Erythroblast (primary cell): Measurements from ENCODE around the gene IFT57.
A peak's percentile ranks its signal among the peaks of the same experiment; 100 is the strongest.

Source experiments
- DNase-seq, 2 experiments: peaks; one replicate each; lab custom pipeline; 2025; lab: John Stamatoyannopoulos, UW
- GATA1 ChIP-seq: IDR thresholded peaks from 2 replicates; pipeline ENCODE4 v1.6.1; 2011; ENCODE audit warnings: low read depth, mild to moderate bottlenecking, control low read depth, low read length, moderate library complexity
- POLR2A ChIP-seq: IDR thresholded peaks from 2 replicates; pipeline ENCODE4 v1.6.1; 2011; ENCODE audit warnings: mild to moderate bottlenecking, low read length

The IFT57 gene

GRCh38 chr3:108200578-108200977 lies 21.6 kb downstream of the IFT57 start:
- no peak for DNase-seq

GRCh38 chr3:108200024-108200423 lies 22.2 kb downstream of the IFT57 start:
- TF ChIP-seq GATA1 (no peak), POLR2A (no peak)
- DNase-seq, result no peak

More at GRCh38 chr3:108200578-108200977, 21.6 kb downstream of the IFT57 start:
- TF ChIP-seq POLR2A, result no peak
- TF ChIP-seq GATA1, result no peak

- TF ChIP-seq POLR2A (no peak), GATA1 (no peak)
These were observed 30.8 kb downstream of the IFT57 start for GRCh38 chr3:108191394-108191793.

GRCh38 chr3:108190346-108190745 lies 31.9 kb downstream of the IFT57 start:
- no peak for DNase-seq
- TF ChIP-seq POLR2A, result no peak
- TF ChIP-seq GATA1, result no peak

More at GRCh38 chr3:108191394-108191793, 30.8 kb downstream of the IFT57 start:
- DNase-seq, result no peak

DNA sequence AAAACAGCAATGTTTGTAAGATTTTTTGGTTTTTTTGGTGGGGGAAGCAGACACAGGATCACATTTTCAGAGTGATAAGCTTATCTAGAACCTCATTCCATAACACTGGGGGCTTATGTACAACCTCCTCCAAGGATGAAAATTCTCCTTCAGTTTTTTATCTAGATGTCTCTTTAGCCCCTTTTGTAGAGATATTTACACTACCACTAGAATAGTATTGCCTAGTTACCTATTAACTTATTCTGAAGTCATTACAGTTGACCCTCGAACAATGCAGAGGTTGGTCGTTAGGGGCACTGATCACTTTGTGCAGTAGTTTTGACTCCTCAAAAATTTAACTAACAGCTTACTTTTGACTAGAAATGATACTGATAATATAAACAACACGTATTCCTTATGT lies 32.8 kb downstream of the IFT57 start:
- no peak for TF ChIP-seq POLR2A
- no peak for TF ChIP-seq GATA1
- no peak for DNase-seq

DNA sequence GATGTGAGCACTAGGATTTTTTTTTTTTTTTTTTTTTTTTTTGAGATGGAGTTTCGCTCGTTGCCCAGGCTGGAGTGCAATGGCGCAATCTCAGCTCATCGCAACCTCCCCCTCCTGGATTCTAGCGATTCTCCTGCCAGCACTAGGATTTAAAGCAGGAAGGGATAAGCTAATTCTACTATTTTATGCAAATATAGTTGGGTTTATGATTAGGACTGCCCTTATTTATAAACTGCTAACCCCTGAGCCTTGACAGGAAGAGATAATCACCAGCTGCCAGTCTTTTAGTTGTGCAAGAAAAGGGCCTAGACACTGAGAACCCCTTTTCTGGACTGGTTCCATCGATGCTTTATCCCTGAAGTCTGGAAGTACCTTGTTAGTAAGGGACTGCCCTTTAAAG lies 36.7 kb downstream of the IFT57 start:
- DNase-seq, result no peak
- TF ChIP-seq GATA1, result no peak
- TF ChIP-seq POLR2A, result no peak

GRCh38 chr3:108184824-108185223 lies 37.4 kb downstream of the IFT57 start:
- no peak for DNase-seq
- TF ChIP-seq GATA1 (no peak), POLR2A (no peak)

DNA sequence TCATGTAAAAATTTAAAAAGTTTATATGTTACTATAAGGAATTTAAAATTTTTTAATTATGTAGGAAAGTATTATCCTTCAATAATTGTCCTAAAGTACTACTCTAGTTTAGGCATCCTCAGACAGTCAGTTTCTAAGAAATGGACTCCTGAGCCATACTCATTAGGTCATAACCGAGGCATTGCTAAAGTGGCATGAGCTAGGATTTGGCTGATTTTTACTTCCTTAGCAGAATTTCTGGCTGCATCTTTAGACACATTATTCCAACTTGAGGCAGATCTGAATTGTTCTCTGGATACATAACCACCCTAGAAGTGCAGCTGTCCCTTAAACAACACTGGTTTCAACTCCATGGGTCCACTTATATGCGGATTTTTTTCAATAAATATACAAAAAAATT lies 38.3 kb downstream of the IFT57 start:
- no peak for DNase-seq
- TF ChIP-seq GATA1 (no peak), POLR2A (no peak)

GRCh38 chr3:108183181-108183580 lies 39.0 kb downstream of the IFT57 start:
- peak; percentile 17 to 65 for DNase-seq
- no peak for TF ChIP-seq POLR2A
- TF ChIP-seq GATA1, result no peak

DNA sequence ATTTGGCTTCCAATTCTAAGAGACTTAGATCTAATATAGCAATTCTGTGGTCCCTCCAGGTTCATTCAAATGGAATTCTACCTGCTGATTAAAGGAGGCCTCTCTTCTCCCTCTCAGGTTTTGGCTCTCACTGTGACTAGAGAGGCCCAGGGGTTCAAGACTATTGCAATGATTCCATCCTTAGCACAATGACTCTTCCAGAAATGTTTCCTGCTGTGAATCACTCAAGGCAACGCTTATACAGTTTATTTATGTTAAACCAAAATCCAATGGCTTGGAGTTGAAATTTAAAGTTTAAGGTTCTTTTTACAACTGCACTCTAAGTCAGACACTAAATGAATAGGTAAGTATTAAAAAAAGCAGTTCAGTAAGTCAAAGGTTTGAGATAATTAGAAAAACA lies 39.9 kb downstream of the IFT57 start:
- DNase-seq, result no peak

DNA sequence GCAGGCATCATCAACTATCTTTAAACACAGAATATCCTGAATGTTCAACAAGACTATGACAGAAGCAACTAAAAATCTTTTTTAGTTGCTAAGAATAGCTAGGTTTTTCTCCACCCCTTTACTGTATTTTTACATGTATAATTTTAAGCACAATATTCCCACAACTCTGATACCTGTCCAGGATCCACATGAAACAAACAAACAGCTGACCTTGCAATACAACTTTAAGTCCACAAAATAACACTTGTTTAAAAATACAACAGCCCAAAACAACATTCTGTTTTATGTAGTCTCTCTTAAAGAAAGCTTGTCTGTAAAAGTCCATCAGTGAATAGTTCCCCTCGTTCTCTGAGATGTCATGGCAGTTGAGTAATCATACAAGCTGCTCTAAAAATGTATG lies 41.1 kb downstream of the IFT57 start:
- TF ChIP-seq POLR2A (no peak), GATA1 (no peak)
- no peak for DNase-seq

More for the DNA sequence above, 39.9 kb downstream of the IFT57 start:
- no peak for TF ChIP-seq GATA1
- no peak for TF ChIP-seq POLR2A

- DNase-seq, result no peak
- TF ChIP-seq POLR2A (no peak), GATA1 (no peak)
These were observed 42.0 kb downstream of the IFT57 start for GRCh38 chr3:108180194-108180593.

GRCh38 chr3:108178676-108179075 lies 43.5 kb downstream of the IFT57 start:
- DNase-seq, result no peak
- TF ChIP-seq GATA1 (no peak), POLR2A (no peak)

DNA sequence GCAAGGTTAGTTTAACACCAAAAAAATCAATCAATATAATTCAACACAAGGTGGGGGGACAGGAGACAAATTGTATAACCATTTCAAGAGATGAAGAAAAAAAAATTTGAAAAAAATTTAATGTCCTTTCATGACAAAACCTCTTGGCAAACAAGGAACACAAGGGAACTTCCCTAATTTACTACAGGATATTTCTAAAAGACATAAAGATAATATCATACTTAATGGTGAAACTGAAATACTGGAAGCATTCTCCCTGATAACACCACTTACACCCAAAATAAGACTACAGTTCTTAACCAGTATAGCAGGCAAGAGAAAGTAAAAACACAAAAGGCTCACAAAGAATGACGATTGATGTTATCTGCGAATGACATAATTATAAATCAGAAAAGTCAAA lies 44.7 kb downstream of the IFT57 start:
- DNase-seq, result no peak
- TF ChIP-seq GATA1, result no peak
- TF ChIP-seq POLR2A, result no peak

- TF ChIP-seq GATA1, result no peak
- TF ChIP-seq POLR2A, result no peak
- DNase-seq, result no peak
These were observed 46.9 kb downstream of the IFT57 start for GRCh38 chr3:108175352-108175751.
